Activated T-cell treated with anti-CD3 and anti-CD28 coated beads, Interleukin-2, amount 50 U/mL, for 1 hour (primary cell): ENCODE results near the gene DUOX1.

Source experiments
- DNase-seq: peaks from one replicate; pipeline ENCODE4 v3.0.0-alpha.2; 2020

DUOX1 gene

GRCh38 chr15:45143946-45144345 lies 14.2 kb downstream of the DUOX1 start:
- no peak for DNase-seq

- DNase-seq: no peak
Measured at GRCh38 chr15:45144775-45145174, 15.0 kb downstream of the DUOX1 start.

GRCh38 chr15:45146405-45146804 lies 16.6 kb downstream of the DUOX1 start:
- no peak for DNase-seq

GRCh38 chr15:45147606-45148005 lies 17.8 kb downstream of the DUOX1 start:
- DNase-seq: no peak

- DNase-seq: no peak
Measured at GRCh38 chr15:45148076-45149059, 18.6 kb downstream of the DUOX1 start.

- DNase-seq: no peak
Measured at GRCh38 chr15:45149060-45149459, 19.3 kb downstream of the DUOX1 start.

- DNase-seq: no peak
Measured at GRCh38 chr15:45150481-45150880, 20.7 kb downstream of the DUOX1 start.

GRCh38 chr15:45150997-45151396 lies 21.2 kb downstream of the DUOX1 start:
- no peak for DNase-seq

- DNase-seq: no peak
Measured at GRCh38 chr15:45151998-45152828, 22.4 kb downstream of the DUOX1 start.

GRCh38 chr15:45155739-45156138 lies 25.9 kb downstream of the DUOX1 start:
- no peak for DNase-seq

GRCh38 chr15:45156744-45157455 lies 27.1 kb downstream of the DUOX1 start:
- no peak for DNase-seq

GRCh38 chr15:45157974-45158373 lies 28.2 kb downstream of the DUOX1 start:
- DNase-seq: no peak

GRCh38 chr15:45161666-45162065 lies 31.9 kb downstream of the DUOX1 start:
- DNase-seq: no peak

GRCh38 chr15:45162771-45163507 lies 33.1 kb downstream of the DUOX1 start:
- peak; percentile 66 for DNase-seq

GRCh38 chr15:45163508-45163856 lies 33.7 kb downstream of the DUOX1 start:
- no peak for DNase-seq

GRCh38 chr15:45164914-45165313 lies 35.1 kb downstream of the DUOX1 start:
- no peak for DNase-seq

- no peak for DNase-seq
Measured at GRCh38 chr15:45165536-45165935, 35.7 kb downstream of the DUOX1 start.

- DNase-seq: peak; percentile 84
Measured at GRCh38 chr15:45166834-45167630, 37.2 kb downstream of the DUOX1 start.

- no peak for DNase-seq
Measured at GRCh38 chr15:45167631-45168205, 37.9 kb downstream of the DUOX1 start.

GRCh38 chr15:45168286-45168685 lies 38.5 kb downstream of the DUOX1 start:
- no peak for DNase-seq
